Measurements from ENCODE around the gene ARHGAP42.

Gene ARHGAP42

DNA sequence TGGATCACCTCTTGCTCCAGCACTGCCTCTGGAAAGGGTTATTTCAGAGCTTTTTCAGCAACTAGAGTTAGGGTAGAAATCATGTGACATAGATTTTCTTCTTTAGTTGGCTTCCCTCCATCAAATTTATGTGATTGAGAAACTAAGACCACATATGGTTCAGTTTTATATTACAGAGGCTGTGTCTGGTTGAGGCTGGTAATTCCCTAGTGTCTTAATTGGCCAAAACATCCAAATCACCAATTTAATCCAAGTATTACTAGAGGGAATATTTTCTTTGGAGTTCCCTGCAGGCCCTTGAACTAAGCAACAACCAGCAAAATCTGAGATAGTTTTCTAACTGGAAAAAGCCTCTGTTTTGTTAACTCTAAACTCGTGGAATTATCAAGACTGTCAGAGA, 136.3 kb downstream of the ARHGAP42 start:
- no peak overlapping the region for H3K4me3 ChIP-seq (ENCODE audit: low read depth in 1 of 2, low read length in 2 of 2)

GRCh38 chr11:100824041-100824809, 137.1 kb downstream of the ARHGAP42 start:
- Histone ChIP-seq H2AFZ (ENCODE audit: low read depth, low read length) (no peak overlapping the region), H3K27me3 (ENCODE audit: insufficient read depth, low read length, poor library complexity) (no peaks in the 10 kb centered on the region), H4K20me1 (ENCODE audit: insufficient read depth, low read length) (no peaks in the 10 kb centered on the region), H3K9ac (ENCODE audit: low read depth, low read length) (no peak overlapping the region), H3K4me2 (ENCODE audit: insufficient read depth, low read length) (no peak overlapping the region), H3K4me3 (ENCODE audit: low read depth in 1 of 2, low read length in 2 of 2) (no peak overlapping the region), H3K9me3 (ENCODE audit: insufficient read depth, low read length, severe bottlenecking) (no peaks in the 10 kb centered on the region), H3K36me3 (ENCODE audit: insufficient read depth, low read length) (no peaks in the 10 kb centered on the region), H3K4me1 (ENCODE audit: insufficient read depth, low read length) (no peaks in the 10 kb centered on the region), H3K79me2 (ENCODE audit: insufficient read depth, low read length) (no peaks in the 10 kb centered on the region), H3K27ac (ENCODE audit: low read length) (no peak overlapping the region)
- no peak for DNase-seq
- TF ChIP-seq EZH2 (IDR thresholded peaks at IDR 0.05; ENCODE audit: borderline replicate concordance, low read depth, low read length, severe bottlenecking) = no peak
- no peak for TF ChIP-seq CTCF (IDR thresholded peaks at IDR 0.05; ENCODE audit: borderline replicate concordance, extremely low read depth, low read length, poor library complexity, severe bottlenecking)
- ATAC-seq (ENCODE audit: insufficient read depth, low read depth) = no peak

More for the DNA sequence above, 136.3 kb downstream of the ARHGAP42 start:
- DNase-seq (no peak), ATAC-seq (ENCODE audit: insufficient read depth, low read depth) (no peak)
- Histone ChIP-seq H3K27me3 (ENCODE audit: insufficient read depth, low read length, poor library complexity) (no peaks in the 10 kb centered on the region), H3K79me2 (ENCODE audit: insufficient read depth, low read length) (no peaks in the 10 kb centered on the region), H2AFZ (ENCODE audit: low read depth, low read length) (no peak overlapping the region), H3K36me3 (ENCODE audit: insufficient read depth, low read length) (no peaks in the 10 kb centered on the region), H3K4me2 (ENCODE audit: insufficient read depth, low read length) (no peak overlapping the region), H4K20me1 (ENCODE audit: insufficient read depth, low read length) (no peaks in the 10 kb centered on the region), H3K9me3 (ENCODE audit: insufficient read depth, low read length, severe bottlenecking) (no peaks in the 10 kb centered on the region), H3K4me1 (ENCODE audit: insufficient read depth, low read length) (no peaks in the 10 kb centered on the region), H3K9ac (ENCODE audit: low read depth, low read length) (no peak overlapping the region), H3K27ac (ENCODE audit: low read length) (no peak overlapping the region)
- TF ChIP-seq CTCF (IDR thresholded peaks at IDR 0.05; ENCODE audit: borderline replicate concordance, extremely low read depth, low read length, poor library complexity, severe bottlenecking) (no peak), EZH2 (IDR thresholded peaks at IDR 0.05; ENCODE audit: borderline replicate concordance, low read depth, low read length, severe bottlenecking) (no peak)

DNA sequence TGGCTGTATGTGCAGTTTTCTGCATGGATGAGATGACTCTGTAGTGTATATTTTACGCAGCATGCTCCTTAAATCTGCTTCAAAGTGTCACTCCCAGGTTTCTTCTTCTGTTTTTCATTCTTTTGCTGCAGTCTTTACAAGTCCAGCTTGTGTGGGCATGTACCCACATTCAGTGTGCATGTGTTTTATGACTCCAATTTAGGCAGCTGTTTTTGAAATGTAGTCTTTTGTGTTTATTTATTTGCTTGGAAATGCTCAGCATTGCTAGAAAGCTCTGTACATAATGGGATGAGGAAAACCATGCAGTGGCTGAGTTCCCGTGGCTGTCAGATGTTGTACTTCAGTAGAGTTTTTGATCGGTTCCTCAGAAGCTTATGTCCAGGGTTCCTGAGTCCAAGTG, 138.5 kb downstream of the ARHGAP42 start:
- ATAC-seq (ENCODE audit: insufficient read depth, low read depth) = no peak
- Histone ChIP-seq H3K9me3 (ENCODE audit: insufficient read depth, low read length, severe bottlenecking) (no peaks in the 10 kb centered on the region), H2AFZ (ENCODE audit: low read depth, low read length) (no peak overlapping the region), H3K79me2 (ENCODE audit: insufficient read depth, low read length) (no peaks in the 10 kb centered on the region), H3K4me1 (ENCODE audit: insufficient read depth, low read length) (no peaks in the 10 kb centered on the region), H4K20me1 (ENCODE audit: insufficient read depth, low read length) (no peaks in the 10 kb centered on the region), H3K4me3 (ENCODE audit: low read depth in 1 of 2, low read length in 2 of 2) (no peak overlapping the region), H3K27ac (ENCODE audit: low read length) (no peak overlapping the region), H3K27me3 (ENCODE audit: insufficient read depth, low read length, poor library complexity) (no peaks in the 10 kb centered on the region), H3K9ac (ENCODE audit: low read depth, low read length) (no peak overlapping the region), H3K4me2 (ENCODE audit: insufficient read depth, low read length) (no peak overlapping the region), H3K36me3 (ENCODE audit: insufficient read depth, low read length) (no peaks in the 10 kb centered on the region)
- no peak for TF ChIP-seq EZH2 (IDR thresholded peaks at IDR 0.05; ENCODE audit: borderline replicate concordance, low read depth, low read length, severe bottlenecking)
- no peak for TF ChIP-seq CTCF (IDR thresholded peaks at IDR 0.05; ENCODE audit: borderline replicate concordance, extremely low read depth, low read length, poor library complexity, severe bottlenecking)
- DNase-seq = no peak

Data from DND-41 (cell line).